OCI-LY3 (cell line): ENCODE data around the gene FREY1.

Experiments used
- H2AFZ ChIP-seq: fragments of 200-600, 300-600 bp; shearing (Covaris generic); 2 replicates; pipeline ENCODE4 v1.6.0; 2014; ENCODE audit warnings: antibody characterized with exemption, low read depth, low read length
- H3K27ac ChIP-seq: fragments of 200-600, 300-600 bp; sonication (generic); 2 replicates; pipeline ENCODE4 v1.5.1; 2014; ENCODE audit warnings: mild to moderate bottlenecking, low read length, moderate library complexity, mixed read lengths
- H3K27me3 ChIP-seq: fragments of 200-600, 300-600 bp; sonication (generic); 2 replicates; pipeline ENCODE4 v1.6.1; 2014; ENCODE audit warnings: low read depth, low read length, mixed read lengths
- H3K36me3 ChIP-seq: fragments of 200-600, 300-600 bp; sonication (generic); replicated peaks from 2 replicates; pipeline ENCODE3; 2014; ENCODE audit warnings: low read depth, low read length, mixed read lengths
- H3K4me1 ChIP-seq: fragments of 300-600, 200-600 bp; sonication (generic); 2 replicates; pipeline ENCODE4 v1.6.1; 2014; ENCODE audit warnings: low read length, mixed read lengths
- H3K4me2 ChIP-seq: fragments of 200-600, 300-600 bp; sonication (generic); 2 replicates; pipeline ENCODE4 v1.6.1; 2014; ENCODE audit warnings: low read length, mixed read lengths
- H3K4me3 ChIP-seq: fragments of 300-600, 200-600 bp; sonication (generic); 2 replicates; pipeline ENCODE4 v1.5.1; 2014; ENCODE audit warnings: antibody characterized with exemption, mild to moderate bottlenecking, low read length, moderate library complexity
- H3K79me2 ChIP-seq: fragments of 300-600, 200-600 bp; shearing (Covaris generic); 2 replicates; pipeline ENCODE4 v1.6.1; 2014; ENCODE audit warnings: mild to moderate bottlenecking, low read length, mixed read lengths
- H3K9ac ChIP-seq: fragments of 300-600, 200-600 bp; shearing (Covaris generic); 2 replicates; pipeline ENCODE4 v1.6.0; 2014; ENCODE audit warnings: mild to moderate bottlenecking, low read length, moderate library complexity
- H3K9me3 ChIP-seq: fragments of 200-600, 300-600 bp; shearing (Covaris generic); 2 replicates; pipeline ENCODE4 v1.6.1; 2014; ENCODE audit warnings: low read length, mixed read lengths; ENCODE audit not compliant: insufficient read depth
- H4K20me1 ChIP-seq: fragments of 200-600, 300-600 bp; sonication (generic); 2 replicates; pipeline ENCODE4 v1.6.1; 2016; ENCODE audit warnings: low read length, mixed read lengths; ENCODE audit not compliant: insufficient read depth
- CTCF ChIP-seq: fragments of 200-600, 300-600 bp; sonication (generic); IDR thresholded peaks from 2 replicates; pipeline ENCODE4 v1.5.1; 2014; ENCODE audit warnings: antibody characterized with exemption, low read length, low read depth
- EZH2phosphoT487 ChIP-seq: fragments of 200-600 bp; shearing (Covaris generic); IDR thresholded peaks from 2 replicates; pipeline ENCODE4 v1.6.1; 2018; ENCODE audit warnings: antibody characterized with exemption, mixed run types, low read depth

The FREY1 gene

GRCh38 chr11:45885921-45886721 lies 20.9 kb downstream of the FREY1 start:
- Histone ChIP-seq H3K9ac (no peak overlapping the region), H3K4me1 (no peaks in the 10 kb centered on the region), H3K9me3 (no peaks in the 10 kb centered on the region), H2AFZ (no peak overlapping the region), H3K27ac (no peak overlapping the region), H3K27me3 (no peaks in the 10 kb centered on the region), H3K4me3 (peak overlapping the region; percentile 75), H4K20me1 (peaks cover 32% of the 10 kb centered on the region), H3K79me2 (no peaks in the 10 kb centered on the region), H3K4me2 (peak overlapping the region; percentile 59), H3K36me3 (peaks cover 8% of the 10 kb centered on the region)
- TF ChIP-seq CTCF (no peak), EZH2phosphoT487 (no peak)

DNA sequence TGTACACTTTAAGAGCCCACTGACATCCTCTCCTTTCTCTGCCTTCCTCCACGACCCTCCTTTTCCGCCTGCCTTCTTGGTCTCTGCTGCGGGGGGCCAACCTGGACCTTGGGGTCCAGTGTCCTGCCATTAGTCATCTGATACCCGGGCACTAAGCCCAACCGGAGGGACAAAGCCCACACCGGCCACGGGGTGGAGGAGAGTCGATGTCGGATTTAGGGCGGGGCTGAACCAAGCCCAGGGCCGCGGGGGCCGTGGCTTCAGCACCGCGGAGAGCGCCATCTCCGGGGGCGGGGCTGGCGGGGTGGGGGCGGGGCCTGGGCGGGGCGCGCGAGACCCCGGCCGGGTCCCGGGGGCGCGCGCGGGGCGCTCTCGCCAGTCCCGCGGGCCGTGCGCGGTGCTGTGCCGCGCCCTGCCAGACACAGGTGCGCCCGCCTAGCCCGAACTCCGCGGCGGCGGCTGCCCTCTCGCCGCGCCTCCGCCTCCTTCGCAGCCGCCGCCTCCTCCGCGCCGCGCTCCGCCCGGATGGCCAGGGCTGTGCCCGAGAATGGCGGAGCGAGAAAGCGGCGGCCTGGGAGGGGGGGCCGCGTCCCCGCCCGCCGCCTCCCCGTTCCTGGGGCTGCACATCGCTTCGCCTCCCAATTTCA lies 21.7 kb downstream of the FREY1 start, which contains the start of gene MAPK8IP1:
MAPK8IP1 (plus strand) TSS at position 378 of the 647 bp plus-strand sequence; CDS start at position 548, 170 bp downstream.
- peaks cover 32% of the 10 kb centered on the region for H4K20me1 ChIP-seq
- H3K4me2 ChIP-seq, result peak within 1 kb of the TSS; percentile 73
- peak within 1 kb of the TSS; percentile 75 for H3K4me3 ChIP-seq
- H3K9ac ChIP-seq, result no peak within 1 kb of the TSS
- H3K4me1 ChIP-seq, result no peaks in the 10 kb centered on the region
- no peaks in the 10 kb centered on the region for H3K9me3 ChIP-seq
- TF ChIP-seq CTCF (no peak), EZH2phosphoT487 (no peak)
- no peak within 1 kb of the TSS for H3K27ac ChIP-seq
- no peaks in the 10 kb centered on the region for H3K79me2 ChIP-seq
- peaks cover 15% of the 10 kb centered on the region for H3K36me3 ChIP-seq
- H2AFZ ChIP-seq, result no peak within 1 kb of the TSS
- H3K27me3 ChIP-seq, result no peaks in the 10 kb centered on the region

DNA sequence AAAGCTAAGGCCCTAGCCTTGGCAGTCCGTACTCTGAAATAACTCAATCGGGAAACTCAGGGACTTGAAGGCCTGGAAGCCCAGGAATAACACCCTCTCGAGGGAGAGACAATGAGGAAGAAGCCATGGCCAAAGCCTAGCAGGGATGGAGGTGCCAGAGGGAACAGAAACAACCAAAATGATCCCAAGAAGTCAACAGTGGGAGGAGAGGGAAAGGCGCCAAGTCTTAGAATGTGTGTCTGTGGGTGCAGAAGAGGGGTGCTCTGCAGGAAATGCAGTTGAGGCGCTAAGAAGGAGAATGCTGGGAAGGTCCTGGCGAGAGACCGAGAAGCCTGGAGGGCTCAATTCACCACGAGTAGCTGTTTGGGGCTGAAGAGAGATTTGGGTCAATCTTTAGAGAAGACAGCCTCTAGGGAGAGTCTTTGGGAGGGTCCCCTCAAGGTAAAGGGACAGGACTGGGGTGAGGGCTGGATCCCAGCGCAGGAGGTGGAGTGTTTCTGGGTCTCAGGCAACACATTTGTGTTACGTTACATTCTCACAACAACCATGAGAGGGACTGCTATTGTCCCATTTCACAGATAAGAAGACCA lies 22.4 kb downstream of the FREY1 start:
- Histone ChIP-seq H4K20me1 (peaks cover 32% of the 10 kb centered on the region), H2AFZ (no peak overlapping the region), H3K4me2 (peak overlapping the region; percentile 73), H3K9ac (no peak overlapping the region), H3K9me3 (no peaks in the 10 kb centered on the region), H3K4me1 (no peaks in the 10 kb centered on the region), H3K27ac (no peak overlapping the region), H3K4me3 (peak overlapping the region; percentile 73), H3K36me3 (peaks cover 19% of the 10 kb centered on the region), H3K27me3 (no peaks in the 10 kb centered on the region), H3K79me2 (no peaks in the 10 kb centered on the region)
- TF ChIP-seq EZH2phosphoT487 (no peak), CTCF (no peak)
